HG02623 (cell line): ENCODE results near the gene MDM2.
"Not testable (repeated sequence)": the region's sequence is repeated elsewhere in the genome, so short reads cannot be mapped to it uniquely, and the experiment has no call there.

Experiments
- ATAC-seq: cut with Tn5 transposase; IDR thresholded peaks from one replicate; pipeline ENCODE4 v1.9.1; 2021; ENCODE audit warnings: moderate library complexity; ENCODE audit not compliant: unreplicated experiment

MDM2 gene

DNA sequence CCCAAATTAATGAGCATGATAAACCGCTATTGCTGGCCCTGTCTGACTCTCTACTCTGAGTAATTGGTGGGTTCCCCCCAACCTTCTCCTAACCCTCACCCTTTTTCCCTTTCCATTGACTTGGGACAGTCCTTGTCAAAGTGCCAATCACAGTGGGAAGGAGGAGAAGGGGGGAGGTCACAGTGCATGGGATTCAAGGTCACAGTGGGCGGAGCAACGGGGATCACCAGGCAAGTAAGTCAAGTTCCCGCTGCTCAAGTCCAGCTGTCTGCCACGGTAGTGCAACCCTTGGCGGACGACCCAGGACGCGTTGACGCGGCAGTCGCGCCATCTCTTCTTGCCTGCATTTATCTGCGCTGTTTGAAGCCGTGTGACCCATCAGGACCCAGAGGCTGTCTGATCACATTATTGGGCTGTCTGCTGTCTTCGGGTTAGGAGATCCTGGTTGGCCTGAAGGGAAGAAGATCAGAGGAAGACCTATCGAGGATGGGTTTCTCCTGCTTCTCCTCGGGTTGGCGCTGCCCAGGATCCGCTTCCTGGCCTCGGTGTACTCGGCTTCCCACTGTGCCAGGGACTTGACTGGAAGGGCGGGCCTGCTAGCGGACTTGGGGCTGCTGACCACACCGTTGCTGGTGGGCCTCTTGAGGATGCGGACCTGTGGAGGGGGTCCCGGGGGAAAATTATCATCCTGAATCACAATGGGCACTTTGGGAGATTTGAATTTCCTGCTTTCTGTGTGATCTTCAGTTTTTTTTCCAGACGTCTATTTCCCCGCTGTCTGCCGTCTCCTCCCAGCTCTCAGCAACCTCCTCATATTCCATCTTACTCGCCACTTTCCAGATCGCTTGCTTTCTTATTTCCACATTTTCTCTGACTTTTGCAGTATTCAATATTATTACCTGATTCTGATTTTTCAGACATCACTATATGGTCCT is 3.1 kb upstream of the MDM2 start:
- ATAC-seq: no peak

DNA sequence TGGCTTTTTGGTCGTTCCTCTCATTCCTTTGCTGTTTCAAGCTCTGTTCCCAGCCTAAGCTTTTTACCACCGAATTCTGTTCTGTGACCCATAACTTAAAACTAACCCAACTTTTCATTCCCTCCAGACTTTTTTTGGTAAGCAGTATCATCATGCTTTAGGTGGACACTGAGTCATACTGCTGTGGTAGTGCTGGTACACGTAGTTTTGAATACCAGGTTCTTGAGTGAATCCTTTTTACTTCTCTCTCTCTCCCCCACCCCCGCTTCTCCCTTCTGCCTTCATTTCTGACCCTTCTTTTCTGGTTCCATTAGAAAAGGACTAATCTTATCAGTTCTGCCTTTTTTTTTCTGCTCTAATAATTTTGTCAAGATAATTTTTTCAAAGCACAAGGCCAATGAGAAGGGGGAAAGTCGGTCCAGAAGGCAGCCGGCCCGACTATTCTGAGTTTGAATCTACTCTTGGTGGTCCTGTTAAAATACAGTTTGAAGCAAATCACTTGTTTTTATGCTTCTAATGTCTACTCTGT is 2.3 kb upstream of the MDM2 start:
- no peak for ATAC-seq

DNA sequence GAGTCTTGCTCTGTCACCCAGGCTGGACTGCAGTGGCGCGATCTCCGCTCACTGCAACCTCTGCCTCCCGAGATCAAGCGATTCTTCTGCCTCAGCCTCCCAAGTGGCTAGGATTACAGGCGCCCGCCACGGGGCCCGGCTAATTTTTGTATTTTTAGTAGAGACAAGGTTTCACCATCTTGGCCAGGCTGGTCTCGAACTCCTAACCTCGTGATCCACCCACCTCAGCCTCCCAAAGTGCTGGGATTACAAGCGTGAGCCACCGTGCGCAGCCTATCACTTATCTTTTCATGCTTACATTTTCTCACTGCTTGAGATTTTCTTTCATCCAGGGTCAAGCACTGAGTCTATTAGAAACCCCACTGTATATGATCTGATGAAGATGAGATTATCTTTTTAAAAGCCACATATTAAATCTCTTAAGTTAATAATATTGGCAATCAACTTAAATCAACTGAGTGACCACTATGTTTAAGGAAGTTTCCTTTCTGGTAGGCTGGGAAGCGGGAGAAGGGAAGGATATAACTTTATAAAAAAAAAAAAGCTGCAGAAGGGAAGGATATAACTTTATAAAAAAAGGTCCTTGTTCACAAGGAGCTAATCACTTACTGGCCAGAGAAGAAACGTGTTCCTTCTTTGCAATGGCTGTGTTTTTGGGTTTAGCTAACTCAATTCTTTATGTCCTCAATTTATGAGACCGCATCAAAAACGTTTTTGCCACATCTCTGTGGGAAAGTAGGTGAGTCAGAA is 1.3 kb upstream of the MDM2 start:
- no peak for ATAC-seq

DNA sequence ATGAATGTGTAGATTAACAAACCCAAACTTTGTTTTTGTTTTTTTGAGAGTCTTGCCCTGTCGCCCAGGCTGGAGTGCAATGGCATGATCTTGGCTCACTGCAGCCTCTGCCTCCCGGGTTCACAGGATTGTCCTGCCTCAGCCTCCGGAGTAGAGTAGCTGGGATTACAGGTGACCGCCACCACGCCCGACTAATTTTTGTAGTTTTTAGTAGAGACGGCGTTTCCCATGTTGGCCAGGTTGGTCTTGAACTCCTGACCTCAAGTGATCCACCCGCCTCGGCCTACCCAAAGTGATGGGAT is 752 bp upstream of the MDM2 start:
- ATAC-seq: not testable (repeated sequence)

DNA sequence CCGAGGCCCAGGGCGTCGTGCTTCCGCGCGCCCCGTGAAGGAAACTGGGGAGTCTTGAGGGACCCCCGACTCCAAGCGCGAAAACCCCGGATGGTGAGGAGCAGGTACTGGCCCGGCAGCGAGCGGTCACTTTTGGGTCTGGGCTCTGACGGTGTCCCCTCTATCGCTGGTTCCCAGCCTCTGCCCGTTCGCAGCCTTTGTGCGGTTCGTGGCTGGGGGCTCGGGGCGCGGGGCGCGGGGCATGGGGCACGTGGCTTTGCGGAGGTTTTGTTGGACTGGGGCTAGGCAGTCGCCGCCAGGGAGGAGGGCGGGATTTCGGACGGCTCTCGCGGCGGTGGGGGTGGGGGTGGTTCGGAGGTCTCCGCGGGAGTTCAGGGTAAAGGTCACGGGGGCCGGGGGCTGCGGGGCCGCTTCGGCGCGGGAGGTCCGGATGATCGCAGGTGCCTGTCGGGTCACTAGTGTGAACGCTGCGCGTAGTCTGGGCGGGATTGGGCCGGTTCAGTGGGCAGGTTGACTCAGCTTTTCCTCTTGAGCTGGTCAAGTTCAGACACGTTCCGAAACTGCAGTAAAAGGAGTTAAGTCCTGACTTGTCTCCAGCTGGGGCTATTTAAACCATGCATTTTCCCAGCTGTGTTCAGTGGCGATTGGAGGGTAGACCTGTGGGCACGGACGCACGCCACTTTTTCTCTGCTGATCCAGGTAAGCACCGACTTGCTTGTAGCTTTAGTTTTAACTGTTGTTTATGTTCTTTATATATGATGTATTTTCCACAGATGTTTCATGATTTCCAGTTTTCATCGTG is 612 bp downstream of the MDM2 start:
- ATAC-seq: peak; percentile 48

DNA sequence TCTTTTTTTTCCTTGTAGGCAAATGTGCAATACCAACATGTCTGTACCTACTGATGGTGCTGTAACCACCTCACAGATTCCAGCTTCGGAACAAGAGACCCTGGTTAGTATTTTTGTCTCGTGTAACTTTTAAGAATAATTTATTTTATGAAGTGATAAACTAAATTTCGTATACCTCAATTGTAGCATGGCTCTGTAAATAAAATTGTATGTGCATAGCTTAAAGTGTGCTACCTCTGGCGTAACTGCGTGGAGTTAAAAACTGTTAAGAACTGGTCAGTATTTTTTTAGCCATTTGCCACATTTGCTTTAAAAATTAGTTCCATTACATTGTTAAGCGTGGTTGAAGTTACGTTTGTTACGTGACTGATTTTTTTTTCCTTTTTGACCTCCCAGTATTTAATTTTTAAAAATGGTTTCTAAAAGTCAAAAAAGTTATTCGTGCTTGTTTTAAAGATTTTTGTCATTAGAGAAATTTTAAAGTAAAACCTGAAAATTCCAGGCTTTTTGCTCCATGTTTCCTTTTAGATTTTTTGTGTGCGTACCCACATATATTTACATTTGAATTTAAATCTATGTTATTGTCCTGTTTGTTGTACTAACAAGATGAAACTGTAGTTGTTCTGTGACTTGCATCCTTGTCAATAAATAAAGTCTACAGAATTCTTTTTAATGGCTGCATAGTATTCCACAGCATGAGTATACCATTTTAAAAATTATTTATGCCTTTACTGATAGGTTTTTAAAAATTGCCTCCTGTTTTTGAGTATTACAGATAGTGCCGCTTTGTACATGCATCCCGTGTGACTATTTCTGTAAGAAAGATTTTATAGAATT is 1.4 kb downstream of the MDM2 start:
- ATAC-seq: no peak

DNA sequence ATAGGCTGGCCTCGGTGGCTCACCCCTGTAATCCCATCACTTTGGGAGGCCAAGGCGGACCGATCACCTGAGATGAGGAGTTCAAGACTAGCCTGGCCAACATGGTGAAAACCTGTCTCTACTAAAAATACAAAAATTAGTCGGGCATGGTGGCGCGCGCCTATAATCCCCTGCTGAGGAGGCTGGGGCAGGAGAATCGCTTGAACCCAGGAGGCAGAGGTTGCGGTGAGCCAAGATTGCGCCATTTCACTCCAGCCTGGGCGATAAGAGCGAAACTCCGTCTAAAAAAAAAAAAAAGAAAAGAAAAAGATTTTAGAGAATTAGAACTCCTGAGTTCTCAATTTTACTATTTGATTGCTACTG is 2.0 kb downstream of the MDM2 start:
- not testable (repeated sequence) for ATAC-seq

DNA sequence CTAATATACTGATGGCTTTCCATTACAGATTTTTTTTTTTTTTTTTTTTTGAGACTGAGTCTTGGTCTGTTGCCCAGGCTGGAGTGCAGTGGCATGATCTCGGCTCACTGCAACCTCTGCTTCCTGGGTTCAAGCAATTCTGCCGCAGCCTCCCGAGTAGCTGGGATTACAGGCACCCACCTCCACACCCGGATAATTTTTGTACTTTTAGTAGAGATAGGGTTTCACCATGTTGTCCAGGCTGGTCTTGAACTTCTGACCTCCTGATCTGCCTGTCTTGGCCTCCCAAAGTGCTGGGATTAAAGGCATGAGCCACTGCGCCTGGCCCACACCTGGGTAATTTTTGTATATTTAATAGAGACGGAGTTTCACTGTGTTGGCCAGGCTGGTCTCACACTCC is 3.6 kb downstream of the MDM2 start:
- ATAC-seq: not testable (repeated sequence)

DNA sequence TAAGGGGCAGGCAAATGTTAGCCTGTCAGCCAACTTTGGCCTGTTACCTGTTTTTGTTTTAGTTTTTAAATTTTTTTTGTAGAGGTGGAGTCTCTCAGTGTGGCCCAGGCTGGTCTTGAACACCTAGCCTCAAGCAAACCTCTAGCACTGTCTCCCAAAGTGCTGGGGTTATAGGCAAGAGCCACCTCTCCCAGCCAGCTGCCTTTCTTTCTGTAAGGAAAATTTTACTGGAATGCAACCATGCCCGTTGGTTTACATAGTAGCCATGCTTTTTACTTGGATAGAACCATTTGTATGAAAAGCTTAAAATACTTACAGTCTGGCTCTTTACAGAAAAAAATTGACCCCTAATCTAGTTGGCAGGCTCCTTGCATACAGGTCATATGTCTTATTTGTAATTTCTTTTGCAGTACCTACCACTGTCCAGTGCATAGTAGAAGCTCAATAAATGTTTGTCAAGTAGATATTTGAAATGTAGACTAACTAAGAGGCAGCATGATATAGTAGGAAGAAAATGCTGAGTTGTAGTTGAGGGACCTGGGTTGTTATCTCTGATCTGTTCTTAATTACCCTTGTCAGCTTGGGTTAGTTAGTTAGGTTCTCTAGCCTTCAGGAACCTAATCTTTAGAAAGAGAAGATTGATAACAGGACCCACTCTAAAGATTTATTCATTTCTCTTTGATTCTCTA is 4.7 kb downstream of the MDM2 start:
- ATAC-seq: no peak

DNA sequence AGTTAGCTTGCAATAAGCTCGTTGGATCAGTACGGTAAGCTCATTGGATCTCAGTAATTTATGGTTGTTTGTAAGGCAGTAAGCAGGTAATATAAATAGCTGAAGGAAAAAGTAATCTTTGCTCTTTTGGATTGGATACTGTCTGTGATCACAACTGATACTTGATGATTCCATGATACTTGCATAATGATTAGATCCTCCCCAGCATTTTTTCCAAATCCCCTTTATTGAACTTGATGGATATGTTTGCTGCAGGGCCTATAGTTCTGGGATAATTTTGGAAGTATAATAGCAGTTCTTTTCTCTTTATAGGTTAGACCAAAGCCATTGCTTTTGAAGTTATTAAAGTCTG is 5.2 kb downstream of the MDM2 start:
- no peak for ATAC-seq

DNA sequence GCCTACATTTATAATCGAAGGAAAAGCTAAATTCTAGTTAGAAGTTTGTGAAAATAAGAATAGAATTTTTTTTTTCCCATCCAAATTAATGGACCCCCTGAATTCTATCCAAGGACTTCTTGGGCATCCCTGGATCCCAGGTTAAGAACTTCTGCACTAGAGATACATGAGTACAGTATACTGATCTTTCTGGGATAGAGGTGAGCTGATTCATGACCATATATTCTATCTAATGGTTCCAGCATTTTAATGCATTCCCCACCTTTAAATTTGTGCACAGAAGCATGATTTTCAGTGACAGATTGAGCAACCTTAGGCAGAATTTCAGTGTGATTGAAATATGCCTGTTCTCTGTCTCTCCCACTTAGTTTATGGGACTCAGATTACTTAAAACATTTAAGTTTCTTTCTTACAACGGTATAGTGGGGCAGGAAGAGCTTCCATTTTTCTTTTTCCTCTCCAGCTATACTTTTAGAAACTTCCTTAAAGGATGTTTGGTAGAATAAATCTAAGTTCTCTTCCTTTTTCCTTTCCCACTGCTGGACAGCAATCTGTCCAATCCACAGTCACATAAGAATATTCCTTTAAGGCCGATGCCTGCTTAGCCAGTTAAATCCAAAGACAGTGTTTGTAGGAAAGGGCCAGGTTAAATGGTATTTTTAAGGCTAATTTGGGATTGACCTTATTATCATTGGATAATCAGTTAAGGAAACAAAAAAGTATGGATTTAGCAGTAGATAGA is 6.7 kb downstream of the MDM2 start:
- ATAC-seq: no peak

DNA sequence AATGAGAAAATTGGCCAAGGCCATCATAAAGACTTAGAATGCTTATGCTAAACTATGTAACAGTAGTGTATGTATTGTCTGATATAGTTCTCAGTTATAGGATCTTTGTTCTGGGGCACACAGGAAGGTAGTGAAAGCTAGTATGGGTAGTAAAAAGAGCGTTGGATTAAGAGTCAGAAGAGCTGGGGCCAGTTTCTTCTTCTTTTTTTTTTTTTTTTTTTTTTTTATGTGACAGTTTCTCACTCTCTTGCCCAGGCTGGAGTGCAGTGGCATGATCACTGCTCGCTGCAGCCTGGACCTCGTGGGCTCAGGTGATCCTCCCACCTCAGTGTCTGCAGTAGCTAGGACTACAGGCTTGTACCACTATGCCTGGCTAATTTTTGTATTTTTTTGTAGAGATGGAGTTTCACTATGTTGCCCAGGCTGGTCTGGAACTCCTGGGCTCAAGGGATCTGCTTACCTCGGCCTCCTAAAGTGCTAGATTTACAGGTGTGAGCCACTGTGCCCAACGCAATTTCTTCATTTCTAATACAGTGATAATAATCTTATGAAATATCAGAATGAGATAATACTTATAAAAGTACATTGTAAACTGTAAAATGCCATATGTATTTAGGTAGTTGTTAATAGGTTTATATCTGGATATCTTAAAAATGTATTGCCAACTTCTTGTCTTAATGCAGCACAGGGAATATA is 7.4 kb downstream of the MDM2 start:
- ATAC-seq: no peak

DNA sequence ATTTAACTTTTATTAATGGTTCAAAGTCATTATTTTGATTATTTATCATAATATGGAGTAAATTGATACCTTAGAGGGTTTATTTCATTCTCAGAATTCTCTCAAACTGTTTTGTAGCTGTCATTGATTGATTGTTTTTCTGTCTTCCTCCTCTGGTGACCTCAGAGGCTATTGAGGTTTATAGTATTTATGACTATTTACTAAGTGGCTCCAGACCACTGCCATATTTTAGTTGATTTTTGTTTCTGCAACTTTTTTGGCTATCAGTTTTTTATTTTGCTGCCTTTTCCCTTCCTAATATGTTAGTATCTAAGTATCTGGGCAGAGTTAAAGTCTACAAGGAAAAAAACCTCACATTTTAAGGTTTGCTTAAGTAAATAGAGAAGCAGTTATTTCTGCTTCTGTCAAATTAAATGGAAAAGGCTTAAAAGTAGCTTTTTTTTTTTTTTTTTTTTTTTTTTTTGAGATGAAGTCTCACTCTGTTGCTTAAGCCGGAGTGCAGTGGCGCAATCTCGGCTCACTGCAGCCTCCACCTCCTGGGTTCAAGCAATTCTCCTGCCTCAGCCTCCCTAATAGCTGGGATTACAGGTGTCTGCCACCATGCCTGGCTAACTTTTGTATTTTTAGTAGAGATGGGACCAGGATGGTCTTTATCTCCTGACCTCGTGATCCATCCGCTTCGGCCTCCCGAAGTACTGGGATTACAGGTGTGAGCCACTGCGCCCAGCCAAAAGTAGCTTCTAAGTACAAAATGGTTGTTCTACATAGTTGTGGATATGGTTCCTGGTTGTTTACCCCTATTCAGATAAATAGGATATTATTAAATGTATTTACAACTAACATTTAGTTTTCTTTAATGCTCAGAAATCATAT is 8.2 kb downstream of the MDM2 start:
- ATAC-seq: no peak

DNA sequence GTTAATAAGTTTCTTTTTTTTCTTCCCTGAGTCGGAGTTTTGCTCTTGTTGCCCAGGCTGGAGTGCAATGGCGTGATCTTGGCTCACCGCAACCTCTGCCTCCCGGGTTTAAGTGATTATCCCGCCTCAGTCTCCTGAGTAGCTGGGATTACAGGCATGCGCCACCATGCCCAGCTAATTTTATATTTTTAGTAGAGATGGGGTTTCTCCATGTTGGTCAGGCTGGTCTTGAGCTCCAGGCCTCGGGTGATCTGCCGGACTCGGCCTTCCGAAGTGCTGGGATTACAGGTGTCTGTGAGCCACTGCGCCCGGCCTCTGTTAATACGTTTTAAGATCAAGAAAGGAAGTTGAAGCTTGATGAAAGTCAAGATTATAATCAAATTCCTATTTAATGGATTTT is 11.5 kb downstream of the MDM2 start:
- not testable (repeated sequence) for ATAC-seq

DNA sequence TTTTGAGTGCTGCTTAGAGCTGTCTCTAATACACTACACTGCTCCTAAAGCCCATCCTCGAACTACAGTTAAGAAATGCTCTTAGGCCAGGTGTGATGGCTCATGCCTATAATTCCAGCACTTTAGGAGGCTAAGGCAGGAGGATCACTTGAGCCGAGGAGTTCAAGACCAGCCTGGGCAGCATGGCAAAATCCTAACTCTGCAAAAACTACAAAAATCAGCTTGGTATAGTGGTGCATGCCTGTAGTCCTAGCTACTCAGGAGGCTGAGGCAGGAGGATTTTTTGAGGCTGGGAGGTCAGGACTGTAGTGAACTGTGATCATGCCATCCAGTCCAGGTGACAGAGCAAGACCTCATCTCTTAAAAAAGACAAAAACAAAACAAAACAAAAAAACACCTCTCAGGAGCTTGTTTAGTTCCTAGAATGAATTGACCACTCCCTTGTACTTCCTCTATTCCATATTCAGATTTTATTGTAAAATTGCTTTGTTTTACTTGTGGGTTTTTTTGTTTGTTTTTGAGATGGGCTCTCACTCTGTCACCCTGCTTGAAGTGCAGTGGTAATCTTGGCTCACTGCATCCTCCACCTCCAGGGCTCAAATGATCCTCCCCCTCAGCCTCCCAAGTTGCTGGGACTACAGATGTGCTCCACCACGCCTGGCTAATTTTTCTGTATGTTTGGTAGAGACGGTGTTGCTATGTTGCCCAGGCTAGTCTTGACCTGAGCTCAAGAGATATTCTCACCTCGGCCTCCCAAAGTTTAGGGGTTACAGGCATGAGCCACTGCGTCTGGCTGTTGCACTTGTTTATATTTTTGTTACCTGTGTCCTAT is 13.6 kb downstream of the MDM2 start:
- no peak for ATAC-seq

DNA sequence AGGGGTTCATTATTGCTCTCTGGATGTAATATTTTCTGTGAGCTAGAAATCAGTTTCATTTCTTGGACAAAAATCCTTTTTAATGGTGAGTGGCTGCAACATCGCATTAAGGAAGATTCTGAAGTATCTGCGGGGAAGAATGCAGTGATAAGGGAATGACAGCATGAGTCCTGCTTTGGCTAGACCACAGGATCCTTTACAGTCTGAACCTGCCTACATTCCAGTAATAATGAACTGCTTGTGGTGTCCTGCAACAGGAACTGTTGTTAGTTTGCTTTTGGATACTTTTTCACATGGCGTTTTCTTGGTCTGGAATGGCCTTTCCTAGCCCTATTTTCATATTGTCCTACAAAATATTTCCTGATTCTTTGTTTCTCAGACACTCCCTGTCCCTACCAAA is 15.7 kb downstream of the MDM2 start:
- ATAC-seq: no peak

DNA sequence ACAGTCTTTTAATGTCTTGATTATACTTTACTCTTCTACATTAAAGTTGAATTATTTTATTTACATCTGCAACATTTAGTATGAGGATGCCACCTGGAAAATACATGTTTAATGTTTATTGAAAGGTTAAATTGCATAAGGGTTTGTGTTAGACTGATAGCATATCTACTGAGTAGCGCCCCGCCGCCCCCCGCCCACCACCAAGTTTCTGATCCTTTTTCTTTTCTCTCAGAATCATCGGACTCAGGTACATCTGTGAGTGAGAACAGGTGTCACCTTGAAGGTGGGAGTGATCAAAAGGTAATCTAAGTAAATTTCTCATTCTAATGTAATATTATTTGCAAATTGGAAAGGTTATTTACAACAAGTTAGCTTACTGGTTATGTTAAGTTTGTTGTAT is 16.2 kb downstream of the MDM2 start:
- no peak for ATAC-seq
